NCI-H128 (cell line): ENCODE results near the gene ZNF138.
"Not testable (repeated sequence)": the region's sequence is repeated elsewhere in the genome, so short reads cannot be mapped to it uniquely, and the experiment has no call there.

Experiments used
- DNase-seq: peaks from one replicate; lab custom pipeline; 2025; ENCODE audit not compliant: unreplicated experiment; lab: John Stamatoyannopoulos, UW

Gene ZNF138

DNA sequence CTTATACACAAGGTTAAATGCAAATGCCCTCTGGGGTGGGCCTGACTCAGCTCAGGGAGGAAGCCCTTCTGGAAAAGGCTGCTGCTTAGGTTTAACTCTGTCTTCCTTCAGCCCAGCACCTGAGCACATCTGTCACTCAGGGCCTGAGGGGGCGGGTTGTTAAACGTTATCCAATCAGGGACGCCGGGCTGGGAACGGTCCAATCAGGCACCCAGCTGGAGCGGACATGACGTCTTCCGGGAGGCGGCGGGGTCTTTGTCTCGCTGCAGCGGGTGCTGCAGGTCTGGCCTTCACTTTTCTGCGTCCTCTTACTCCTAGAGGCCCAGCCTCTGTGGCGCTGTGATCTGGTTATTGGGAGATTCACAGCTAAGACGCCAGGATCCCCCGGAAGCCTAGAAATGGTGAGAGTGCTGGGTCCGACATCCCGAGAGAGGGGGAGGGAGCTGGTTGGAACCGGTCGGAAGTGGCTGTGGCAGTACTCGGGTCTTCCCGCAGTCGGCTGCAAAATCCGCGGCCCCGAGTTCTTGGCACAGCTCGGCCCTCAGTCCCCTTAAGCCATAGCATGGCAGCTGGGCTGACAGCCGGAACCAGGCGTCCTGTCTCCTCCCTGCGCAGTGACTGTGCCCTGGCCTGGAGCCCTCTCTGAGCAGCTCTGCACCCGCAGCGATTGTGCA is at the start of gene ZNF138:
ZNF138 (plus strand) TSS at position 258 of the 674 bp plus-strand sequence; CDS start at position 399, 141 bp downstream.
- peak; percentile 94 for DNase-seq

DNA sequence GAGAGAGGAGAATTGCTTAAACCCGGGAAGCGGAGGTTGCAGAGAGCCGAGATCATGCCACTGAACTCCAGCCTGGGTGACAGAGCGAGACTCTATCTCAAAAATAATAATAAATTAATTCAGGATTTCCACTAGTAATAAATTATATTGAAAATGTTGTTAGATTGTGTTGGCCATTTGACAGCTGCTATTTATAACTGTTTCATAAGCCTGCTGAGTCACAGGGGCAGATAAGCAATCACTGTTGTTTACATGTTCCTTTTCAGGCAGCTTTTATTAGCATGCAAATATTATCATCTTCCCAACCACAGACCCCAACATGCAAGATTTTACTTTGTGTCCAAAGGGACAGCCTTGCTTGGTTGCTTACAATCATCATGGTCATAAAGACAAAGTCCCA is 49.5 kb upstream of the ZNF138 start:
- no peak for DNase-seq

DNA sequence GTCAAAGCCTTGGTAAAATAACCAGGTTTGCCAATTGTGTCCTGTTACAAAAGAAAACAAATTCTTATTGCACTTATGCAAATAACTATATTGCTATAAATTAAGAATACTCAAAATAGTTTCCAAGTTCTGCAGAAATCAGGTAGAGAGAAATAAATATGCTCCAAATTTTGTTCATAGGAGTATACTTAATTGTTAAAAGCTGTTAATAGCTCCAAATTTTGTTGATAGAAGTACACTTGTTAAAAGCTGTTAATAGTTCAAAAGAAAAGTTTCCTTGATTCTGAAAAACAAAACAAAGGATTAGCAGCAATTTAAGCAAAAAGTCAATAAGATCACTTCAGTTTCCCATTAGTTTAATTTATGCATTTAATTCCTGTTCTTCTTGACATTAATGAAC is 46.4 kb upstream of the ZNF138 start:
- no peak for DNase-seq

DNA sequence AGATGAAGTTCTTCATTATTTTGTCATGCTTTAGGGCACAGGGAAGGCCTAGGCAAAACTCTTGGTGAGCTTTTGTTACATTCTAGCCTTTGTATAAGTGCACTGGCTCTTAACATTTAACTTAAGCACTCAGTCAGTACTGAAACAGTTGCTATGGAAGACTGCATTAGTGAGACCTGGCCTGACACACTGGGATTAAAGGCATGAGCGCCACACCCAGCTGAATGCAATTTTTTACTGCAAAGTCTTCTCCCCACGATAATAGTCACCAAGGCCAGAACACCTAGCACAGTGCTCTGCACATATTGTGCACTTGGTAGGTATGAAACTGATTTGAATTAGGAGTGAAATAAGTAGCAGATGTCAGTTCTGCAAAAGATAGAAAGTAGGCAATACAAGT is 41.2 kb upstream of the ZNF138 start:
- no peak for DNase-seq

DNA sequence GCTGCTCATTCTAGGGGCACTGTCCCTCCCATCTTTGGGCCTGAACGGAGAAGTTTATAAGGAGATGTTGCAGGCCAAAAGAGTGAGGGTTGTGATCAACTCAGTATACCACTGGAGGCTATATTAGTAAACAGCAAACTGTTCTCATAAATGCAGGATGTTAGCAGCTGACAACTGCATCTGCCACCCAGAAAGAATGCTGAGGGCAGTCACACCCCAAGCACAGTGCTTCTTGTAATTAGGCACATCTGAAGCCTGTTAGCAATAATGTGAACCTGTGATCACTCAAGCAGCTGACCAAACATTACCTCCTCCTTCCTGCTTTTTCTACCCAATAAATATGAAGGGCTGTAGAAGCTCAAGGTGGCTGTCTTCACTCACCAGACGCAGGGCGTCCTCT is 38.4 kb upstream of the ZNF138 start:
- DNase-seq = no peak

DNA sequence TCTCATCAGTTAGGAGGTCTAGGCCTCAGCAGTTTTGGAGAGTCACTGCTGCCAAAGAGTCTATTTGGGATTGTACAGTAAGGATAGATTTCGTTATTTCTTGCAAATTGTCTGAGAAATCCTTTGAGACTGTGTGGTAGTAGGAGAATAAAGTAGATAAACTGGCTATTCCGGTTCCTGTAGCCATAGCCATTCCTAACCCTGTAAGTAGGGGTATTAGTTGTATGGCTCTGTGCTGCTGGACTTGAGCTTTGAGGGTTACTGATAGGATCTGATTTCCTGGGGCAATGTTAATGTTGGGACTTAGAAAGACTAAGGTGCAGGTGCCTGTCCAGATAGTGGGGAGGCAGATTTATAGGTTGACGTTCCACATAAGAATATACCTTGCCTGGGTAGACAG is 36.1 kb upstream of the ZNF138 start:
- no peak for DNase-seq

DNA sequence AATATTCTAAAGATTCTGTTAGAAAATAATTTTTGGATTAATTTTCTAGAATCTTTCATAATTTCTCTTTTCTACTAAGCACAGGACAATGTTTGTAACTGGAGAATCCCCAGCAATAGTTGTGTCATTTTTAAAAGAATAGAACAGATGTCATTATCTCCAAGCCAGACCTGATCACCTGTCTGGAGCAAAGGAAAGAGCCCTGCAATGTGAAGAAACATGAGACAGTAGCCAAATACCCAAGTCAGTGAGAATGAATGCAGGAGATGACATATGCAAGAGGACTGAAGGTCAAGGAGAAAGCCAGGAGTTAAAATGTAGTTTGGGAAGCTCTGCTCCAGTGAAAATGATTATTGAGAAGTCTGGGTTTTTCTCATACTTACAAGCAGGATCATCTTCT is 25.4 kb upstream of the ZNF138 start:
- DNase-seq = no peak

DNA sequence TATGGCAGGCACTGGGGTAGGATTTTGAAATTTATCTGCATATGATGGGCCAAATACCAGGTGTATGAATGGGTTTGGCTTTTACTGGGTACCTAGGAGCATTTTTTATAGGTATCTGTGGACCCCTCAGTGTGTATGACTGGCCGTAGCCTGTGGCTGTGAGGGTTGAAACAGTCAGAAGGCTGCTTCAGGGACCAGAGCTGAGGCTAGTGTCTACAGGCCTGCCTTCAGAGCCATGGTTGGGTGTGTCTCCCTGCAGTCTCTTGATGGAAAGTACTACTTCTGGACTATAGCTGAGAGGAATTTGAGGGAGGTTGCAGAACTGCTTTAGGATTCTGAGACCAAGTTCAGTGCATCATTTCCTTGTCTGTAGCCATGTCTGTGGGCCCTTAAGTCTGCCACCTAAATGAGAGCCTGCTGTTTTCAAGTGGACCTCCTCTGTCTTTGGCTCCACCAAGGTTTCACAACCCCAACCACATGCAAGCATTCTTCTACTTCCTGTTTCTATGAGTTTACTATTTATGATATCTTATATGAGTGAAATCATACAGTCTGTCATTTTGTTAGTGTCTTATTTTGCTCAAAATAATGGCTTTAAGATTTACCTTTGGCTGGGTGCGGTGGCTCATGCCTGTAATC is 19.9 kb upstream of the ZNF138 start:
- DNase-seq = no peak

DNA sequence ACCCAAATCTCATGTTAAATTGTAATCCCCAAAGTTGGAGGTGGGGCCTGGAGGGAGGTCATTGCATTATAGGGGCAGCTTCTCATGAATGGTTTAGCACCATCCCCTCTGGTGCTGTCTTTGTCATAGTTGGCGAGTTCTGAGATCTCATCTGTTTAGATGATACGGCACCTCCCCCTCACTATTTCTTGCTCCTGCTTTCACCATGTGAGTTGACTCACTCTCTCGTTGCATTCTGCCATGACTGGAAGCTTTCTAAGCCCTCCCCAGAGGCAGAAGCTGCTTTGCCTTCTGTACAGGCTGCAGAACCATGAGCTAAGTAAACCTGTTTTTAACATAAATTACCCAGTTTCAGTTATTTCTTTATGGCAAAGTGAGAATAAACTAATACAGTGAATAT is 18.9 kb upstream of the ZNF138 start:
- no peak for DNase-seq

DNA sequence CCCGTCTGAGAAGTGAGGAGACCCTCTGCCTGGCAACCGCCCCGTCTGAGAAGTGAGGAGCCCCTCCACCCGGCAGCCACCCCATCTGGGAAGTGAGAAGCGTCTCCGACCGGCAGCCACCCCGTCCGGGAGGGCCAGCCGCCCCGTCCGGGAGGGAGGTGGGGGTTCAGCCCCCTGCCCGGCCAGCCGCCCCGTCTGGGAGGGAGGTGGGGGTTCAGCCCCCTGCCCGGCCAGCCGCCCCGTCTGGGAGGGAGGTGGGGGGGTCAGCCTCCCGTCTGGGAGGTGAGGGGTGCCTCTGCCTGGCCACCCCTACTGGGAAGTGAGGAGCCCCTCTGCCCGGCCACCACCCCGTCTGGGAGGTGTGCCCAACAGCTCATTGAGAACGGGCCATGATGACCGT is 9.4 kb upstream of the ZNF138 start:
- DNase-seq = not testable (repeated sequence)

DNA sequence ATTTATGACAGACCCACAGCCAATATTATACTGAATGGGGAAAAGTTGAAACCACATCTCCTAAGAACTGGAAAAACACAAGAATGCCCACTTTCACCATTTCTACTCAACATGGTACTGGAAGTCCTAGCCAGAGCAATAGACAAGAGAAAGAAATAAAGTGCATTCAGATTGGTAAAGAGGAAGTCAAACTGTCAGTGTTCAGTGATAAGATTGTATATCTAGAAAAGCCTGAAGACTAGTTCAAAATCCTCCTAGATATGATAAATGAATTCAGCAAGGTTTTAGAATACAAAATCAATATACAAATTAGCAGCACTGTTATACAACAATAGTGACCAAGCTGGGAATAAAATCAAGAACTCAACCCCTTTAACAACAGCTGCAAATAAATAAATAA is 6.9 kb upstream of the ZNF138 start:
- DNase-seq = no peak

DNA sequence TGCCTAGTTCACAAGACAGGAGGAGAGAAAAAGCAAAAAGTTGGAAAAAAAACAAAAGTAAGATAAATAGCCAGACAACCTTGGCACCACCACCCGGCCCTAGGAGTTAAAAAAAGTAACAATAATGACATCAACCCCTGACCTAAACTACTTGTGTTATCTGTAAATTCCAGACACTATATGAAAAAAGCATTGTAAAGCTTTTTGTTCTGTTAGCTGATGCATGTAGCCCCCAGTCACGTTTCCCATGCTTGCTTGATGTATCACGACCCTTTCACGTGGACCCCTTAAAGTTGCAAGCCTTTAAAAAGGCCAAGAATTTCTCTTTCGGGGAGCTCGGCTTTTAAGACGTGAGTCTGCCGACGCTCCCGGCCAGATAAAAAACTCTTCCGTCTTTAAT is 5.0 kb upstream of the ZNF138 start:
- not testable (repeated sequence) for DNase-seq

DNA sequence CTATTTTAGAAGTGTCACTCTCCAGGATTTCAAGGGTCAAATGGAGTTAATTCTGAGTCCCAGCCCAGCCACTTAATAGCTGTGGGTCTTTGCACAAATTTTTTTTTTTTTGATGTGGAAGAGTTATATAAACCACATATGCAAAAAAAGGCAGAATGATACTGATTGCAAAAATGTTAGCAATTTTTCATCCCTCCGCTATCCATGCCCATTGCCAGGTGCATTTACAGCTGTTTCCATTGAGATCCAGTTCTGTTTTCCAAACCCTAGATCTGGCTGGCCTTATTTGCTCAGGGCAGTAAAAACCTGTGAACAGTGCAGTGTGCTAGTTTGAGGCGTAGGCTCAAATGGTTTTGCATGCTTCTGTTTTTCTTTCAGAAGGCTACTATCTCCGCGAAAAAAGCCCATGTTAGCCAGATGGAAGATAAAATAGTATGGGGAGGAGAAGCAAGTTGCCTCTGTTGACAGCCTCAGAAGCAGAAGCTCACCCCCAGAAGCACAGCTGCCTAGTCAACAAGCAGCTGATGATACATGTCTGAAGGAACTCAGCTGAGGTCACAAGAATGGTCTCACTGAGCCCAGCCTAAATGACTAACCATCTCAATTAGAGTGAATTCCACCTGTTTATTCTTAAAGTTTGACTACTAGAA is 997 bp upstream of the ZNF138 start:
- no peak for DNase-seq

DNA sequence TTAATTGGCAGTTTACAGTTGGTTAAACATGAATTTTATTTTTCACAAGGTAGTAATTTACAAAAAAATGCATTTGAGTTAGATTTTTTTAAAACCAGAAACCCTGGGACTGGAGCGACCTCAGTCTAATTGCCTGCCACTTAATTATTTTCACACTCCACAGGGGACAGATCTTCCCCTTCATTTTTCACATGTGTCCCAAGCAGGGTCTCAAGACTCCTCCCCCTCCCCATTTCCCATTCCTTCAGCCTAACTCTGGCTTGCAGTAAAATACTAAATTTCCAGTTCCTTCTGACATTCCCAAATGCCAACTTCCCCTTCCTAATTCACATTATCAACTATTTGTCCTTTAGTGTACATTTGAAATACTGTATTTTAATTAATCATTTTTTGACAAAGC is 948 bp downstream of the ZNF138 start:
- no peak for DNase-seq

DNA sequence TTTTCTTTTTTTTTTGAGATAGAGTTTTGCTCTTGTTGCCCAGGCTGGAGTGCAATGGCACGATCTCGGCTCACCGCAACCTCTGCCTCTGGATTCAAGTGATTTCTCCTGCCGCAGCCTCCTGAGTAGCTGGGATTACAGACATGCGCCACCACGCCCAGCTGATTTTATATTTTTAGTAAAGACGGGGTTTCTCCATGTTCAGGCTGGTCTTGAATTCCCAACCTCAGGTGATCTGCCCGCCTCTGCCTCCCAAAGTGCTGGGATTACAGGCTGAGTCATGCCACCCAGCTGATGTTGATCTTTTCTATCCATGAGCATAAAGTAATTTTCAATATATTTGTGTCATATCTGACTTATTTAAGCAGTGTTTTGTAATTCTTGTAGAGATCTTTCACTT is 4.9 kb downstream of the ZNF138 start:
- not testable (repeated sequence) for DNase-seq

DNA sequence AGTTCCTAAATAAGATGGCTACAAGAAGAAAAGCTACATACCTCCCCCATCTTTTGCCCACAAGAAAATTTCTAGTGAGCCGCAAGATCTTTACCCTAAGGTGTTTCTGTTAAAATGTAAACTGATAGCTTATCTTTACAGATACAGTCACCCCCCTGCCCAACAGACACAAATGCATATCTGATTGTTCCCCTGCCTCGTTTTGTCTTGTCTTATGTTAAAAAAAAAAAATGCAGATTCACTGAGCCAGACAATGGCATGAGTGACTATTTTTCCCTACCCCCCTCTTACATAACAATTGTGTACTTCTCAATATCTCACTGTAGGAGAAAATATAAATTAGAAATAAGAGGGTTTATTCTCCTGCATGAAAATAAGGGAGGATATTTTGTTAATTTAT is 8.5 kb downstream of the ZNF138 start:
- DNase-seq = no peak

DNA sequence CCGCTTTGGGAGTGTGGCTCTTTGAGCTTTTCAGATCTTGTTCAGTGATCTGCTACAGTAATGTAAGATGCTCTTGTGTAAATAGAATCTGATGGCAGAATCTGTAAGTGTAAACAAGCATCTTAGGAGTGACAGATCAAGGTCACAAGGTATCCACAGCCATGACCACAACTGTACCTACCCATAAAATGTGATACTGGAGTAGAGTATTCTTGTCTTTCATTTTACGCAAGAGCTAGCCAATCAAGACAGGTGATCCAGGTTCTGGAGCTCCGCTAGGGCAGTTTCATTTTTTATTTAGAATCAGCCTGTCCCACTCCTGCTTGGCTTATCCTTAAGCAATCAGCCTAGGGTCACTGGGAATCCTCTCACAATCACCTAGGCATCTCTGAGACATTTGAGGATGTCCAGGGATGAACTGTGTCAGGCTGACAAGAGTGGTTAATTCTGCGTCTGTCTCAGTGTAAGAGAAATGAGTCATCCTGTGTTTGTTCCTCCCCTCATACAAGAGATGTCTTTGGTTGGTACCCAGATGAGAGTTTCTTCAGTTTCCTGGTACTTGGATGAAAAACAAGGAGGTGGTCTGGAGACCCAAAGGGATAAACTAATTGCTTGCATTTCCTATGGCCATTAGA is 13.6 kb downstream of the ZNF138 start:
- no peak for DNase-seq

DNA sequence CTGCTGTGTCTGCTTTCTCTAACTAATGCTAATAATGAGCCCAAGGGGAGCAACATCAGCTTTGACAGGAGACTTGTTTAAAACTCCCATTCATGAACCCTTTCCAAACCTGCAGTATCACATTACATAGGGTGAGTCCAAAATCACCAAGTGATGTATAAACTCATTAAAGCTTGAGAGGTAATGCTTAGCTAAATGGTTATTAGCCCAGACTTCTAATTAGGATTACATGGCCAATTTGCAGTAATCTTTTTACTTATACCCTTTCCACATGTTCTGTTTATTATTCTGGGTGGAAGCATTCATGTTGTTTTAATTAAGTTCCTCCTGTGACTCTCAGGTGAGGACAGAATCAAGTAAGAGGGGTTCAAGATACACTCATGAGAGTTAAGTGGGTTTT is 17.5 kb downstream of the ZNF138 start:
- no peak for DNase-seq

DNA sequence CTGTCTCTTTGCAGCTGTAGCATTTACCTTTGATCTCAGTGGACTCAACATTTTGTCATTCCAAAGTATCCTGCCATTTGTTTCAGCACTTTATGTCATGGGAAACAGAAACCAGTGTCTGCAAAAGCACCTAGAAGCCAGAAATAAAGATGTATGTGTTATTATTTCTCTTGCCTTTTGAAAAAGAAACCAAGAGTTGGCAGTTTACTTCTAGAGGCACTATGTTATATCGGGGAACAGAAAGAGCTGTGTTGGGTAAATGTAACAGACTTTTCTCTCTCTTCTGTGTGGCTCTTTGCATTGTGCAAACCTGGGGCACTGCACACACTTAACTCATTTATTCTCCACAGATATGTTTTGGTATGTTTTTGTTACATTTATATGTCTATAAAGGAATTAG is 36.7 kb downstream of the ZNF138 start:
- DNase-seq = no peak

DNA sequence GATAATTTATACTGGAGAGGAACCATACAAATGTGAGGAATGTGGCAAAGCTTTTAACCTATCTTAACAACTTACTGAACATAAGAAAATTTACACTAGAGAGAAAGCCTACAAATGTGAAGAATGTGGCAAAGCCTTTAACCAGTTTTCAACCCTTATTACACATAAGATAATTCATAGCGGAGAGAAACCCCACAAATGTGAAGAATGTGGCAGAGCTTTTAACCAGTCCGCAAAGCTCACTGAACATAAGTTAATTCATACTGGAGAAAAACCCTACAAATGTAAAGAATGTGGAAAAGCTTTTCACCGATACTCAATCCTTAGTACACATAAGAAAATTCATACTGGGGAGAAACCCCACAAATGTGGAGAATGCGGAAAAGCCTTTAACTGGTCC is 37.9 kb downstream of the ZNF138 start:
- no peak for DNase-seq

DNA sequence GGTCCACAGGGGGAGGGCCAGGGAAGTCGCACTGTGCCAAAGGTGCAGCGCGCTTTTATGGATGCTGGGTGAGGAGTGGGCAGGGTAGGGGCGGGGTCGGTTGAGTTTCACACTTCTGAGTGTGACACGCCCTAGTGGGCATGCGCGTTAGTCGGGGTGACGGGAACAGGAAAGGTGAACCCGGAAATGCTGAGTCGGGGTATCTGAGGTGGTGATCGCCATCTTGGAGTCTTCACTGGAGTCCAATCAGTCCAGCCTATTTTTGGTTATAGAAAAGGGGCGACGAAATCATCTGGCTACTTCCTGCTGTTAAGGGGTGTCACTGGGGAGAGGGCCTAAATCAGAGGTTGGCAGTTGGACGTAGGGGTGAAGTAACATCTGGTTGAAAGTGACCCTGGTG is 40.8 kb downstream of the ZNF138 start:
- DNase-seq = no peak

DNA sequence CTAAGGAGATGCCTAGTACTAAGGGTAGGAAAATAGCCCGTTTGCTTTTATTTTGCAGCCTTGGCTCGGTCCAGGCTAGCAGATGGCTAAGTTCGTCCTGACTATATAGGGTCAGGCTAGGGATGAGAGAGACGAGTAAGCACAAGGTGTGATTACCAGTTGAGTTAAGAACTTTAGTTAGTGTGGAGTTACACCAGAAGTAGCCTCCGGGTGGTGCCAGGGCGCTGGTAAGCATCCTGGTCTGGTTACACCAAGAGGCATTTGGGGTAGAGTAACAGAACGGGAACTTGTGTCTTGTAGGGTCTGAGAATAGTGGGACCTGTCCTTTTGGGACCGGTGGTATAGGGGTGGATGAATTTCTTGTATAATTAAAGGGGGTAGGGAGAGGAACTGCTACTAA is 41.6 kb downstream of the ZNF138 start:
- not testable (repeated sequence) for DNase-seq
